ENCODE measurements around the gene ZNF497.

- no peak for TF ChIP-seq ZNF414 (CRISPR knock-in tag; IDR thresholded peaks at IDR 0.05)
- TF ChIP-seq DPF2 (CRISPR knock-in tag; IDR thresholded peaks at IDR 0.05; ENCODE audit: borderline replicate concordance, low read depth) = no peak
- TF ChIP-seq SMC3 (IDR thresholded peaks at IDR 0.05; ENCODE audit: low read length) = no peak
- TF ChIP-seq MAZ (IDR thresholded peaks at IDR 0.05; ENCODE audit: borderline replicate concordance, low read depth, low read length) = no peak
- no peak for TF ChIP-seq MAZ (CRISPR knock-in tag; IDR thresholded peaks at IDR 0.05; ENCODE audit: low read depth)
- no peak for TF ChIP-seq PRDM10 (CRISPR knock-in tag; IDR thresholded peaks at IDR 0.05; ENCODE audit: low read depth)
- no peak for TF ChIP-seq FOXK2 (IDR thresholded peaks at IDR 0.05)
- no peak for TF ChIP-seq ZNF780A (CRISPR knock-in tag; IDR thresholded peaks at IDR 0.05)
- TF ChIP-seq GABPA (IDR thresholded peaks at IDR 0.05; ENCODE audit: low read depth, low read length) = no peak
- no peak for TF ChIP-seq GABPA (CRISPR knock-in tag; IDR thresholded peaks at IDR 0.05; ENCODE audit: low read depth)
- TF ChIP-seq SP2 (CRISPR knock-in tag; IDR thresholded peaks at IDR 0.05) = no peak
- TF ChIP-seq ZBTB49 (CRISPR knock-in tag; IDR thresholded peaks at IDR 0.05; ENCODE audit: borderline replicate concordance) = no peak
- no peak for TF ChIP-seq ZBTB4 (CRISPR knock-in tag; IDR thresholded peaks at IDR 0.05; ENCODE audit: borderline replicate concordance)
Measured at GRCh38 chr19:58349590-58349989, 13.0 kb downstream of the ZNF497 start.
